Coronary artery (tissue), 2 donors: ENCODE measurements around the gene GTF2IRD1.

ENCODE experiments used
- DNase-seq: peaks from one replicate; pipeline ENCODE4 v3.0.0-alpha.2; 2017; ENCODE audit warnings: low spot score
- H3K27ac ChIP-seq, 2 donors: fragments of 200-600 bp; sonication (generic); one replicate each; pipeline ENCODE4 v1.5.1; 2016 to 2019
- H3K4me3 ChIP-seq: fragments of 200-600 bp; sonication (generic); 2 replicates; pipeline ENCODE4 v1.5.1; 2016; ENCODE audit warnings: mild to moderate bottlenecking, moderate library complexity
- TF ChIP-seq, protein P1 (sequence below): fragments of 200-600 bp; sonication (generic); IDR thresholded peaks from one replicate; pipeline ENCODE4 v1.5.1; 2019; ENCODE audit warnings: antibody characterized with exemption

The GTF2IRD1 gene

DNA sequence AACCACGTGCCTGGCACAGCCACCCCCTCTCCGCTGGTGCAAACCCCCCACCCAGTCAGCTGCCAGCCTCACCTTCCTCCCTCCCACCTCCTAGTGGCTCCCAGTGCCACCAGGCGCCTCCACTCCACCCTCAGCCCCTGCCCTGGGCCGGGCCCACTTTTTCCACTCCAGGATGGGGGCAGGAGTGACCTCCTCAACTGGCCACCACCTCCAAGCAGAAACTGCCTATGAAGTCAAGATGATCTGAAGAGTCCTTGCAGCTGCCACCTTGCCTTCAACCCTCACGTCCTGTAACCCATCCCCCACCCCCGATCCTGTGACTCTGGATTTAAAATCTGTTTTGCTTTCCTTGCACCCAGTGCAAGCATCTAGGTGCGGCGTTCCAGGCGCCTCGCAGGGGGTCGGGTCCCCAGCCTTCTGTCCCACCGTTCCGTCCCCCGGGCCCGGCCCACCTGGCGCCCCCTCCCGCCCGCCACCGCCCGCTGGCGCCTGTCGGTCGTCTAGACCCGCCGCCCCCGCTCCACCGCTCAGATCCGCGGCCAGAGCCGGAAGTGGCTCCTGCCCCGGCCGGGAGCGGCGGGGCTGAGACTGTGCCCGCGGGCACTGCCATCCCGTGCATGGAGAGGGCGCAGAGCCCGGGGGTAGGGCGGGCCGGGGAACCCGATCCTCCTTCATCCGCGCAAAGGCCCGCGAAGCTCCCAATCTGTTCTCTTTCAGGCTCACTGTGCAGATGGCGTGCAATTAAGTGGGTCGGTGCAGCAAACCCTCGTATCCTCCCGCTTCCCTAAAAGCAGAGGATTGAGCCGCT lies 152.6 kb downstream of the GTF2IRD1 start:
- Histone ChIP-seq H3K27ac (peak overlapping the region; percentile 66 to 81), H3K4me3 (peak overlapping the region; percentile 72)
- DNase-seq: no peak
- TF ChIP-seq, protein P1, sequence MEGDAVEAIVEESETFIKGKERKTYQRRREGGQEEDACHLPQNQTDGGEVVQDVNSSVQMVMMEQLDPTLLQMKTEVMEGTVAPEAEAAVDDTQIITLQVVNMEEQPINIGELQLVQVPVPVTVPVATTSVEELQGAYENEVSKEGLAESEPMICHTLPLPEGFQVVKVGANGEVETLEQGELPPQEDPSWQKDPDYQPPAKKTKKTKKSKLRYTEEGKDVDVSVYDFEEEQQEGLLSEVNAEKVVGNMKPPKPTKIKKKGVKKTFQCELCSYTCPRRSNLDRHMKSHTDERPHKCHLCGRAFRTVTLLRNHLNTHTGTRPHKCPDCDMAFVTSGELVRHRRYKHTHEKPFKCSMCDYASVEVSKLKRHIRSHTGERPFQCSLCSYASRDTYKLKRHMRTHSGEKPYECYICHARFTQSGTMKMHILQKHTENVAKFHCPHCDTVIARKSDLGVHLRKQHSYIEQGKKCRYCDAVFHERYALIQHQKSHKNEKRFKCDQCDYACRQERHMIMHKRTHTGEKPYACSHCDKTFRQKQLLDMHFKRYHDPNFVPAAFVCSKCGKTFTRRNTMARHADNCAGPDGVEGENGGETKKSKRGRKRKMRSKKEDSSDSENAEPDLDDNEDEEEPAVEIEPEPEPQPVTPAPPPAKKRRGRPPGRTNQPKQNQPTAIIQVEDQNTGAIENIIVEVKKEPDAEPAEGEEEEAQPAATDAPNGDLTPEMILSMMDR: no peak

DNA sequence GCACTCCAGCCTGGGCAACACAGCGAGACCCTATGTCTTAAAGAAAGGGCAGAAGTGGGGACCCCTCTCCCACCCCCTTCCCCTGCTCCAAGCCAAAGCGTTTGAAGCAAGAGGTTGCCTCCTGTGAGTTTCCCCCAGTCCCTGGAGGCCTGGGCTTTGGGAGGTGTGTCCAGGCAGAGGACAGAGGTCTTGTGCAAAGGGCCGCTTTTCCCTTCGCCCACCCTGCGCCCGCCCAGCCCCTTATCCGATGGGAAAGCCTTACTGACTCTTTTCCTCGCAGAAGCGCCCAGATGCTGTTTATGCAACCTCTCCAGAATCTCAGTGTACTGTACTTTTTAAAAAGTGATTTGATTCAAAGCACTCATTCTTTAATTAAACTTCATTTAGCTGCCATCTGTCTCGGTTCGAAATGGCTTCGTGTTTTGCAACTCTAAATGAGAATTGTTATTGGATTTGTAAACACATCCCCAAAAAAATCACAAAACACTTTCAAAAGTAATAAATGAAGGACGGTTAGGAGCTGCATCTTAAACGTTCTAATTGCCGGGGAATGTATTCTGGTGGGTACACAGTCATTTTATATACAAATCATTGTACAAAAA lies 153.3 kb downstream of the GTF2IRD1 start:
- TF ChIP-seq, protein P1: no peak
- H3K27ac ChIP-seq: peak overlapping the region; percentile 66 to 81
- no peak for DNase-seq

DNA sequence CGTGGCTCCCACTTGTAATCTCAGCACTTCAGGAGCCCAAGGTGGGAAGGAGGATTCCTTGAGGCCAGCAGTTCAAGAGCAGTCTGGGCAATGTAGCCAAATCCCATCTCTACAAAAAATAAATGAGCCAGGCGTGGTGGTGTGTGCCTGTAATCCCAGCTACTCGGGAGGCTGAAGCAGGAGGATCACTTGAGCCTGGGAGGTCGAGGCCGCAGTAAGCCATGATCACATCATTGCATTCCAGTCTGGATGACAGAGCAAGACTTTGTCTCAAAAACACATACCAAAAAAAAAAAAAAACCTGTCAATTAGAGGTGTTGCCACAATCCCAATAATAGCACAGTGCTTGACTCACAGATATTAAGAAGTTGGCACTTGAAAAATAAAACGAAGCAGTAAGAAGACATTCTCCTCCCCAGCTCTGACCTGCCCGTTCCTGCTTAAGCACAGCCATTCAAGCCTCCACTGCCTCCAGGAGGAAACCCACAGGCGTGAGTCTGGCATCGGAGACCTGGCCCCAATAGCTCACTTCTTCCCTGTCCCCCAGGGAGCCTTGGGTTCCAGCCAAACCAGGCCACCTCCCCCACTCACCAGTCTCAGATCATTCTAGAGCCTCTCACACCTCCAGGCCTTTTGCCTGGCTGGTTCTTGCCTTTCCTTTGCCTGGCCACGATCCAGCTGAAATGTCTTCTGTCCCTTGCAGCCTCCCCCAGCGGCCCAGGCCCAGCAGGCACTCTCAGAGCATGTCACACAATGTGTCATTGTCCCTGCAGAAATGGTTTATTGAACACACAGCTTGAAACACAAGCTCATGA lies 158.5 kb downstream of the GTF2IRD1 start:
- TF ChIP-seq, protein P1: no peak
- H3K27ac ChIP-seq: no peak overlapping the region
- DNase-seq: no peak
- no peak overlapping the region for H3K4me3 ChIP-seq

More for the DNA sequence above, 153.3 kb downstream of the GTF2IRD1 start:
- peak overlapping the region; percentile 72 for H3K4me3 ChIP-seq

DNA sequence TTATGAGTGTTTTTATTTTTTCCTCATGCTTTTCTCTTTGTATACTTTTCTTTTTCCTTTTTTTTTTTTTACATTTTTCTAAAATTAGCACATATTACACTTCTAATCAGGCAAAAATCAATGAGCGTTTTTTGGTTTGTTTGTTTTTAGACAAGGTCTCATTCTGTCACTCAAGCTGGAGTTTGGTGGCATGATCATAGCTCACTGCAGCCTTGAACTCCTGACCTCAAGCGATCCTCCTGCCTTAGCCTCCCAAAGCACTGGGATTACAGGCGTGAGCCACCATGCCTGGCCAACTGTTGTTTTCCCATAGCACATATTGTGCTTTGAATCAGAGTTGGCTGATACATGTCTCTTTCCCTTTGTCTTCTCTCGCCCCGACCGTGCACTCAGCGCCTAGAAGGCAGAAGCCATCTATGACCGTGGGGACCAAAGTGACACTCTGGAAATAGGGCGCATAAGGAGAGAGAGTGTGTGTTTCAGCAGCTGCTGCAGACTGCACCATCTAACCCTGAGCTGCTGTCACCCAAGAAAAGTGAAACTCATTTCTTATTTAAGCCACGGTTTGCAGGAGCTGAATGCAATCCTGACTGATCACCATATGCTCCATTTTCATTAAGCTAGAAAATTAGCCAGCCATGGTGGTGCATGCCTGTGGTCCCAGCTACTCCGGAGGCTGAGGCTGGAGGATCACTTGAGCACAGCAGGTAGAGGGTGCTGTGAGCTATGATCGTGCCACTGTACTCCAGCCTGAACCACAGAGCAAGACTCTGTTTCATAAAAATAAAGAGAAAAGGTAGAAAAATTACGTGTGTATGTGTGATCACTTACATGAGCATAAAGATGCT lies 162.5 kb downstream of the GTF2IRD1 start:
- TF ChIP-seq, protein P1: no peak
- Histone ChIP-seq H3K4me3 (no peak overlapping the region), H3K27ac (no peak overlapping the region)
- DNase-seq: no peak

DNA sequence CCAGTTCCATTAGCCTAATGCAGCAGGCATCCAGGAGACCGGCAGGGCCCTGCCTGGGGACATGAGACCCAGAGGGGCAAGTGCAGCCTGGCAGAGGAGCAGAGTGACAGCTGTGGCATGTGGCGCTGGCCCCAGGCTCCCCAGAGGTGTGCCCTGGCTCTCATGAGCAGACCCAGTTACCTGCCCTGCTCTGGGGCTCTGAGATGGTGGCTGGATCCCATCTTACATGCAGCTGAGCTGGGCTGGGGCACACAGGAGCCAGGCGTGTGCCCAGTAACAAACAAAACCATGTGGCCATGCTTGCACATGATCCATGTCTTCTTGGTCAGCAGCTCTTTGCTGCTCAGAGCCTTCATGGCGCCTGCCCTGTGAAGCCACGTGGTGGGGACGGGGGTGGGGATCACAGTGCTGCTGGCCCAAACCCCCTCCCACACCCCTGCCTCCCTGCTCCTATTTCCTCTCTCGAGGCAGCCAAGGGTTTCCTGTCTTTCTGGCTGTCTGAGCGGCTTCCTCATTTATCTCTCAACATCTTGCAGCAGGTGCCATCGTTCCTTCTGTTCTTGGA lies 163.6 kb downstream of the GTF2IRD1 start:
- no peak overlapping the region for H3K4me3 ChIP-seq
- no peak for DNase-seq
- no peak overlapping the region for H3K27ac ChIP-seq

More for the DNA sequence above, 163.6 kb downstream of the GTF2IRD1 start:
- TF ChIP-seq, protein P1: no peak
